ENCODE data around the gene ZNF23.

ZNF23 gene

GRCh38 chr16:71412270-71413160, 49.5 kb downstream of the ZNF23 start:
- peaks cover 0 to 31% (median 0%) of the 10 kb centered on the region in 11 experiments; a peak in 7 of 22 replicates for H3K27me3 ChIP-seq
- H3K9ac ChIP-seq, result no peak overlapping the region
- peaks cover 4 to 36% (median 21%) of the 10 kb centered on the region in 10 experiments; a peak in 19 of 20 replicates for H3K4me1 ChIP-seq
- no peaks in the 10 kb centered on the region for H3K36me3 ChIP-seq
- no peak overlapping the region for H3K27ac ChIP-seq
- no peak for TF ChIP-seq Cebpa-rat (IDR thresholded peaks at IDR 0.05)
- no peaks in the 10 kb centered on the region for H3K9me3 ChIP-seq (replicated peaks in 1 of 11)
- H3K4me2 ChIP-seq, result peak overlapping the region in 8 of 11 experiments; percentile 21 to 58 (median 40); a peak in 12 of 22 replicates
- peaks cover 0 to 18% (median 0%) of the 10 kb centered on the region in 11 experiments; a peak in 4 of 22 replicates for H4K20me1 ChIP-seq
- no peak overlapping the region for H3K4me3 ChIP-seq

- H3K4me3 ChIP-seq, result no peak overlapping the region
- TF ChIP-seq Cebpa-rat (IDR thresholded peaks at IDR 0.05), result no peak
- H3K36me3 ChIP-seq, result no peaks in the 10 kb centered on the region
- H3K9ac ChIP-seq, result no peak overlapping the region
- H3K4me2 ChIP-seq, result peak overlapping the region in 1 of 11 experiments; percentile 15; a peak in 1 of 22 replicates
- peaks cover 0 to 51% (median 0%) of the 10 kb centered on the region in 11 experiments; a peak in 9 of 22 replicates for H3K27me3 ChIP-seq
- H4K20me1 ChIP-seq, result peaks cover 0 to 25% (median 0%) of the 10 kb centered on the region in 11 experiments; a peak in 4 of 22 replicates
- H3K27ac ChIP-seq, result no peak overlapping the region
- H3K4me1 ChIP-seq, result peaks cover 4 to 57% (median 40%) of the 10 kb centered on the region in 10 experiments
- peaks cover 2 to 13% (median 3%) of the 10 kb centered on the region in 11 experiments for H3K9me3 ChIP-seq (replicated peaks in 1 of 11)
These were observed 51.9 kb downstream of the ZNF23 start for GRCh38 chr16:71410146-71410545.

GRCh38 chr16:71409011-71409775, 52.9 kb downstream of the ZNF23 start:
- Histone ChIP-seq H3K27me3 (peaks cover 0 to 55% (median 0%) of the 10 kb centered on the region in 11 experiments; a peak in 9 of 22 replicates), H3K27ac (no peak overlapping the region), H3K9me3 (replicated peaks in 1 of 11) (peaks cover 12 to 23% (median 12%) of the 10 kb centered on the region in 11 experiments), H3K4me2 (peak overlapping the region in 5 of 11 experiments; percentile 76 to 93 (median 87); a peak in 7 of 22 replicates), H3K36me3 (peaks cover 0 to 6% (median 0%) of the 10 kb centered on the region in 11 experiments; a peak in 4 of 22 replicates), H3K4me3 (no peak overlapping the region), H3K4me1 (peaks cover 4 to 60% (median 40%) of the 10 kb centered on the region in 10 experiments), H3K9ac (no peak overlapping the region), H4K20me1 (peaks cover 0 to 25% (median 0%) of the 10 kb centered on the region in 11 experiments; a peak in 4 of 22 replicates)
- TF ChIP-seq Cebpa-rat (IDR thresholded peaks at IDR 0.05), result no peak

DNA sequence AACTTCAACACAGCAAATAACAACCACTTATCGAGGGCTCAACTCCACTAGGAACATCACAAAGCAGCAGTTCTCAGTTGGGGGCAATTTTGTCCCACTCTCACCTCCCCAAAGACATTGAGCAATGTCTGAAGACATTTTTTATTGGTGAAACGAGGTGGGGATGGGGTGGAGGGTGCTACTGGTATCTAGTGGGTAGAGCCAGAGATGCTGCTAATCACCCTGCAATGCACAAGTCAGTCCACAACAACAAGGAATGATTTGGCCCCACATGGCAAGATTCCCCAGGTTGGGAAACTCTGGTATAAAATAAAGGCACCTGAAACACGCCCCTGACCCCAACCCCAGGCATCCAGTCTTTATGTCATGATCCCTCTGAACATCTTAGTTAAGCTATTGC, 53.5 kb downstream of the ZNF23 start:
- H3K9me3 ChIP-seq (replicated peaks in 1 of 11), result peaks cover 18 to 29% (median 19%) of the 10 kb centered on the region in 11 experiments
- H3K9ac ChIP-seq, result no peak overlapping the region
- no peak for TF ChIP-seq Cebpa-rat (IDR thresholded peaks at IDR 0.05)
- H3K36me3 ChIP-seq, result peaks cover 0 to 6% (median 0%) of the 10 kb centered on the region in 11 experiments; a peak in 4 of 22 replicates
- H3K27me3 ChIP-seq, result peaks cover 0 to 55% (median 0%) of the 10 kb centered on the region in 11 experiments; a peak in 9 of 22 replicates
- H3K4me3 ChIP-seq, result no peak overlapping the region
- no peak overlapping the region for H3K27ac ChIP-seq
- H3K4me1 ChIP-seq, result peaks cover 4 to 60% (median 40%) of the 10 kb centered on the region in 10 experiments
- peak overlapping the region in 9 of 11 experiments; percentile 36 to 93 (median 76); a peak in 14 of 22 replicates for H3K4me2 ChIP-seq
- peaks cover 0 to 25% (median 0%) of the 10 kb centered on the region in 11 experiments; a peak in 4 of 22 replicates for H4K20me1 ChIP-seq

- Histone ChIP-seq H3K9me3 (replicated peaks in 1 of 11) (peaks cover 21 to 37% (median 27%) of the 10 kb centered on the region in 11 experiments), H3K4me3 (peak overlapping the region in 1 of 10 experiments; percentile 14; a peak in 1 of 20 replicates), H3K27me3 (peaks cover 0 to 55% (median 0%) of the 10 kb centered on the region in 11 experiments; a peak in 9 of 22 replicates), H3K4me1 (peaks cover 4 to 56% (median 40%) of the 10 kb centered on the region in 10 experiments), H3K36me3 (peaks cover 0 to 6% (median 0%) of the 10 kb centered on the region in 11 experiments; a peak in 4 of 22 replicates), H3K9ac (no peak overlapping the region), H3K4me2 (peak overlapping the region in 9 of 11 experiments; percentile 36 to 93 (median 76); a peak in 17 of 22 replicates), H3K27ac (no peak overlapping the region), H4K20me1 (peaks cover 0 to 25% (median 0%) of the 10 kb centered on the region in 11 experiments; a peak in 4 of 22 replicates)
- no peak for TF ChIP-seq Cebpa-rat (IDR thresholded peaks at IDR 0.05)
These were observed 54.3 kb downstream of the ZNF23 start for GRCh38 chr16:71407731-71408130.

GRCh38 chr16:71406724-71407123, 55.3 kb downstream of the ZNF23 start:
- H3K36me3 ChIP-seq, result peaks cover 0 to 6% (median 0%) of the 10 kb centered on the region in 11 experiments; a peak in 4 of 22 replicates
- H4K20me1 ChIP-seq, result peaks cover 0 to 18% (median 0%) of the 10 kb centered on the region in 11 experiments; a peak in 4 of 22 replicates
- H3K9me3 ChIP-seq (replicated peaks in 1 of 11), result peaks cover 21 to 47% (median 33%) of the 10 kb centered on the region in 11 experiments
- H3K27ac ChIP-seq, result no peak overlapping the region
- no peak overlapping the region for H3K9ac ChIP-seq
- peak overlapping the region in 9 of 11 experiments; percentile 36 to 93 (median 76); a peak in 18 of 22 replicates for H3K4me2 ChIP-seq
- TF ChIP-seq Cebpa-rat (IDR thresholded peaks at IDR 0.05), result no peak
- peaks cover 4 to 47% (median 33%) of the 10 kb centered on the region in 10 experiments for H3K4me1 ChIP-seq
- H3K4me3 ChIP-seq, result peak overlapping the region in 1 of 10 experiments; percentile 14; a peak in 1 of 20 replicates
- H3K27me3 ChIP-seq, result peaks cover 0 to 55% (median 0%) of the 10 kb centered on the region in 11 experiments; a peak in 9 of 22 replicates

GRCh38 chr16:71406316-71406715, 55.7 kb downstream of the ZNF23 start:
- peaks cover 0 to 18% (median 0%) of the 10 kb centered on the region in 11 experiments; a peak in 4 of 22 replicates for H4K20me1 ChIP-seq
- H3K36me3 ChIP-seq, result peaks cover 0 to 6% (median 0%) of the 10 kb centered on the region in 11 experiments; a peak in 4 of 22 replicates
- peaks cover 4 to 47% (median 33%) of the 10 kb centered on the region in 10 experiments for H3K4me1 ChIP-seq
- H3K9me3 ChIP-seq (replicated peaks in 1 of 11), result peaks cover 21 to 47% (median 33%) of the 10 kb centered on the region in 11 experiments
- H3K4me2 ChIP-seq, result peak overlapping the region in 9 of 11 experiments; percentile 36 to 93 (median 76); a peak in 18 of 22 replicates
- 0 out of 20 replicates have a peak overlapping the region, but pooled peaks of 1 of the 10 experiments have one; percentile 14 for H3K4me3 ChIP-seq
- no peak overlapping the region for H3K9ac ChIP-seq
- TF ChIP-seq Cebpa-rat (IDR thresholded peaks at IDR 0.05), result no peak
- H3K27me3 ChIP-seq, result peaks cover 0 to 55% (median 0%) of the 10 kb centered on the region in 11 experiments; a peak in 9 of 22 replicates
- no peak overlapping the region for H3K27ac ChIP-seq

Data from BLaER1 treated with 17β-estradiol and CSF1 and Interleukin-3, amounts not matched to agents 10 nM and 100 nM (cell line).